GM21423 (cell line): ENCODE data around the gene EFHC1.
"Not testable (repeated sequence)": the region's sequence is repeated elsewhere in the genome, so short reads cannot be mapped to it uniquely, and the experiment has no call there.

Experiments
- ATAC-seq: cut with Tn5 transposase; IDR thresholded peaks from one replicate; pipeline ENCODE4 v1.9.1; 2021; ENCODE audit warnings: mild to moderate bottlenecking, moderate library complexity; ENCODE audit not compliant: unreplicated experiment

EFHC1 gene

GRCh38 chr6:52399511-52400312, 20.4 kb upstream of the EFHC1 start:
- ATAC-seq, result peak; percentile 39

GRCh38 chr6:52400313-52401041, 19.7 kb upstream of the EFHC1 start:
- no peak for ATAC-seq

GRCh38 chr6:52403086-52403485, 17.1 kb upstream of the EFHC1 start:
- ATAC-seq, result no peak

GRCh38 chr6:52403627-52404026, 16.5 kb upstream of the EFHC1 start:
- no peak for ATAC-seq

GRCh38 chr6:52405243-52405642, 14.9 kb upstream of the EFHC1 start:
- ATAC-seq, result no peak

- ATAC-seq, result peak; percentile 80
These were observed 12.7 kb upstream of the EFHC1 start for GRCh38 chr6:52407467-52407866.

- ATAC-seq, result no peak
These were observed 10.6 kb upstream of the EFHC1 start for GRCh38 chr6:52409499-52409898.

- no peak for ATAC-seq
These were observed 9.2 kb upstream of the EFHC1 start for GRCh38 chr6:52410979-52411378.

GRCh38 chr6:52411911-52412310, 8.2 kb upstream of the EFHC1 start:
- ATAC-seq, result no peak

GRCh38 chr6:52415333-52415732, 4.8 kb upstream of the EFHC1 start:
- ATAC-seq, result no peak

- no peak for ATAC-seq
These were observed 4.1 kb upstream of the EFHC1 start for GRCh38 chr6:52415917-52416628.

GRCh38 chr6:52416629-52417151, 3.5 kb upstream of the EFHC1 start:
- no peak for ATAC-seq

- no peak for ATAC-seq
These were observed 2.4 kb upstream of the EFHC1 start for GRCh38 chr6:52417675-52418111.

- no peak for ATAC-seq
These were observed 1.5 kb upstream of the EFHC1 start for GRCh38 chr6:52418606-52419005.

GRCh38 chr6:52420668-52421358, 671 bp downstream of the EFHC1 start:
- no peak for ATAC-seq

- no peak for ATAC-seq
These were observed 2.0 kb downstream of the EFHC1 start for GRCh38 chr6:52422156-52422555.

GRCh38 chr6:52423448-52423847, 3.3 kb downstream of the EFHC1 start:
- no peak for ATAC-seq

- no peak for ATAC-seq
These were observed 3.8 kb downstream of the EFHC1 start for GRCh38 chr6:52423971-52424381.

GRCh38 chr6:52424513-52424912, 4.4 kb downstream of the EFHC1 start:
- no peak for ATAC-seq

GRCh38 chr6:52426667-52427066, 6.5 kb downstream of the EFHC1 start:
- no peak for ATAC-seq

- not testable (repeated sequence) for ATAC-seq
These were observed 13.2 kb downstream of the EFHC1 start for GRCh38 chr6:52433294-52433693.
